ENCODE data around the gene RAB21.

RAB21 gene

GRCh38 chr12:71731439-71732356, 23.0 kb upstream of the RAB21 start:
- Mint-ChIP-seq H3K4me1 (no peaks in the 10 kb centered on the region), H3K9me3 (no peaks in the 10 kb centered on the region), H3K27ac (no peak overlapping the region), H3K27me3 (ENCODE audit: low read depth) (no peaks in the 10 kb centered on the region), H3K4me3 (no peak overlapping the region), H3K36me3 (ENCODE audit: low read depth) (no peaks in the 10 kb centered on the region)
- TF ChIP-seq, protein P1, sequence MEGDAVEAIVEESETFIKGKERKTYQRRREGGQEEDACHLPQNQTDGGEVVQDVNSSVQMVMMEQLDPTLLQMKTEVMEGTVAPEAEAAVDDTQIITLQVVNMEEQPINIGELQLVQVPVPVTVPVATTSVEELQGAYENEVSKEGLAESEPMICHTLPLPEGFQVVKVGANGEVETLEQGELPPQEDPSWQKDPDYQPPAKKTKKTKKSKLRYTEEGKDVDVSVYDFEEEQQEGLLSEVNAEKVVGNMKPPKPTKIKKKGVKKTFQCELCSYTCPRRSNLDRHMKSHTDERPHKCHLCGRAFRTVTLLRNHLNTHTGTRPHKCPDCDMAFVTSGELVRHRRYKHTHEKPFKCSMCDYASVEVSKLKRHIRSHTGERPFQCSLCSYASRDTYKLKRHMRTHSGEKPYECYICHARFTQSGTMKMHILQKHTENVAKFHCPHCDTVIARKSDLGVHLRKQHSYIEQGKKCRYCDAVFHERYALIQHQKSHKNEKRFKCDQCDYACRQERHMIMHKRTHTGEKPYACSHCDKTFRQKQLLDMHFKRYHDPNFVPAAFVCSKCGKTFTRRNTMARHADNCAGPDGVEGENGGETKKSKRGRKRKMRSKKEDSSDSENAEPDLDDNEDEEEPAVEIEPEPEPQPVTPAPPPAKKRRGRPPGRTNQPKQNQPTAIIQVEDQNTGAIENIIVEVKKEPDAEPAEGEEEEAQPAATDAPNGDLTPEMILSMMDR (IDR thresholded peaks at IDR 0.05; ENCODE audit: unreplicated experiment in 3 of 3), result no peak

GRCh38 chr12:71732357-71732712, 22.3 kb upstream of the RAB21 start:
- Mint-ChIP-seq H3K27ac (no peak overlapping the region), H3K36me3 (ENCODE audit: low read depth) (no peaks in the 10 kb centered on the region), H3K4me1 (no peaks in the 10 kb centered on the region), H3K27me3 (ENCODE audit: low read depth) (no peaks in the 10 kb centered on the region), H3K9me3 (no peaks in the 10 kb centered on the region), H3K4me3 (no peak overlapping the region)
- TF ChIP-seq, protein P1 (IDR thresholded peaks at IDR 0.05; ENCODE audit: unreplicated experiment in 3 of 3), result no peak

GRCh38 chr12:71737197-71737596, 17.5 kb upstream of the RAB21 start:
- Mint-ChIP-seq H3K4me3 (no peak overlapping the region), H3K4me1 (no peaks in the 10 kb centered on the region), H3K27ac (no peak overlapping the region), H3K36me3 (ENCODE audit: low read depth) (no peaks in the 10 kb centered on the region), H3K9me3 (no peaks in the 10 kb centered on the region), H3K27me3 (ENCODE audit: low read depth) (no peaks in the 10 kb centered on the region)
- TF ChIP-seq, protein P1 (IDR thresholded peaks at IDR 0.05; ENCODE audit: unreplicated experiment in 3 of 3), result no peak

- no peak overlapping the region for H3K27ac Mint-ChIP-seq
- H3K4me1 Mint-ChIP-seq, result no peaks in the 10 kb centered on the region
- no peaks in the 10 kb centered on the region for H3K36me3 Mint-ChIP-seq (ENCODE audit: low read depth)
- TF ChIP-seq, protein P1 (IDR thresholded peaks at IDR 0.05; ENCODE audit: unreplicated experiment in 3 of 3), result no peak
- peaks cover 3% of the 10 kb centered on the region for H3K27me3 Mint-ChIP-seq (ENCODE audit: low read depth)
- no peak overlapping the region for H3K4me3 Mint-ChIP-seq
- no peaks in the 10 kb centered on the region for H3K9me3 Mint-ChIP-seq
Observed at GRCh38 chr12:71742998-71743397, 11.7 kb upstream of the RAB21 start.

DNA sequence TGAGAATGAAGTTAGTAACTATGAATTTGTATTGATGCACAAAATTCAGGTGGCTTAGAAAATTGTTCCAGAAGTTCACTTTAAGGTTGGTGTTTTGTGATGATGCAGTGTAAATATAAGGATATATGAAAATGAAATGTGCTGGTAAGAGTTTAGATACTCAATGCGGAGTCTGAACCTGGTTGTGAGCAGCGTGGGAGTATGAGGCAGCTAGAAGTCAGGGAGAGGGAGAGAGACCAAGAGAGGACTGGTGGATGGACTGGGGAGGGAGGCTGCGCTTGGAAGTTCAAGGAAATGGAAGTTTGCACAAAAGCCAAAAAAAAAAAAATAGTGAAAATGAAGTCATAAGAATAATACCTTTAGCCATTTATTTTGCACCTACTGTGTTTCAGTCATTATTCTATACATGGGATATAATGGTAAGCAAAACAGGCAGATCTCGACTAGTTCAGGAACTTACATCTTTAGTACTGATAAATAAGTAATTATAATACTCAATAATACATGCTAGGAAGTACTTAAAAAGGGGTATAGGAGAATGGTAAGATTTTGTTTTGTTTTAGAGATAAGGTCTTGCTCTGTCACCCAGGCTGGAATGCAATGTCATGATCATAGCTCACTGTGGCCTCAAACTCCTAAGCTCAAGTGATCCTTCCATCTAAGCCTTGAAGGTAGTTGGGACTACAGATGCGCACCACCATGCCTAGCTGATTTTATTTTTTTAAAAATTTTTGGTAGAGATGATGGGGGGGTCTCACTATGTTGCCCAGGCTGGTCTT, 10.0 kb upstream of the RAB21 start:
- TF ChIP-seq, protein P1 (IDR thresholded peaks at IDR 0.05; ENCODE audit: unreplicated experiment in 3 of 3), result no peak
- no peaks in the 10 kb centered on the region for H3K9me3 Mint-ChIP-seq
- peaks cover 15% of the 10 kb centered on the region for H3K27me3 Mint-ChIP-seq (ENCODE audit: low read depth)
- no peak overlapping the region for H3K4me3 Mint-ChIP-seq
- H3K27ac Mint-ChIP-seq, result no peak overlapping the region
- no peaks in the 10 kb centered on the region for H3K4me1 Mint-ChIP-seq
- no peaks in the 10 kb centered on the region for H3K36me3 Mint-ChIP-seq (ENCODE audit: low read depth)
